Measurements from ENCODE around the gene ADGRB3.
"Not testable (repeated sequence)": the region's sequence is repeated elsewhere in the genome, so short reads cannot be mapped to it uniquely, and the experiment has no call there.

Gene ADGRB3

DNA sequence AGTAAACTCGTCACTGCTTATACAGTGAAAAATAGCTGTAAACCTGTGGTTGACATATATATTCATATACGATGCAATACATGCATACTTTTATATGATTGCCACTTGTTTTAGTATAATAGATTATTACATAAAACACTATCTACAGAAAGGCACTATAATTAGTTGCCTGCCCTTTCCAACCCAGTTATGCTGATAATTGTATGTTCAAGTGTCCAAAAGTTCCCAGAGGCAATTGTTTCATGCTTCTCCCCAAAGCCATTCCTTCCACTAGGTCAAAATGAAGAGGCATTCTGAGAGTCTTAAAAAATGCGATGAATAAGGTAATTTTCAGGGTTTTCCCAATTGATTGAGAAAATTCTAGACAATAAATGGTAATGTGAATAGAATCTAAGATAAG, 727.1 kb downstream of the ADGRB3 start:
- no peak overlapping the region for H3K27ac ChIP-seq
- DNase-seq (ENCODE audit: low read depth, low spot score), result no peak

DNA sequence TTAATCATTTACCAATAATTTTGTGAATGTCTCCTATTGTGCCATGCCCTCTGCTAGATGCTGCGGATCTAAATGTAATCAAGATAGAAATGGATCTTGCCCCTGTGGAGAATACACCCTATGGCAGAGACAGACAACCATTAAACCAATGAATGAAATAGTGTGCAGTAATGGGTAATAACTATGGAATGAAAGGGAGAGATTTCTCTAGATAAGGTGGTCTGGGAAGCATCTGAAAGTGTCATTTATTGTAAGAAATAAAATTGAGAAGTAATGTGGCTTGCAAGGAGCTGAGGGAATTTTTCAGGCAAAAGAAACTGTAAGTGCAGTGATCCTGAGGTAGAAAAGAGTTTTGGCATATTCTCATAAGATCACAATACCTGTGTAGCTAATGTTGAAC, 731.7 kb downstream of the ADGRB3 start:
- no peak for DNase-seq (ENCODE audit: low read depth, low spot score)
- H3K27ac ChIP-seq, result no peak overlapping the region

DNA sequence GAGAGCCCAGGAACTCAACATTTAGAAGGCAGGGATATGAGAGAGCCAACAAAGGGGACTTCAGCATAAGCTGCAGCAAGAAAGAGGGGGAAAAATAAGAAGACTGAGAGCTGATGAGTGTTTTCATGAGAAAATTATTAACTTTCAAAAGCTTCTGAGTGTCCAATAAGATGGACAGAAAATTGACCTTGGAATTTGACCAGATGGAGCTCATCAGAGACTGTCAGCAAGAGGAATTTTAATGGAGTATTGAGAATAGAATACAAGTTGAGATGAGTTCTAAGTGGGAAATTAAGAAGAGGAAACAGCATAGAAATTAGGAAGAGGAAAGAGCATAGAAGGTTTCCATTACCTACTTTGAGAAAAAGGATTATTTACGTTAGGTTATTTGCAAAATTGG, 733.5 kb downstream of the ADGRB3 start:
- no peak overlapping the region for H3K27ac ChIP-seq
- DNase-seq (ENCODE audit: low read depth, low spot score), result no peak

DNA sequence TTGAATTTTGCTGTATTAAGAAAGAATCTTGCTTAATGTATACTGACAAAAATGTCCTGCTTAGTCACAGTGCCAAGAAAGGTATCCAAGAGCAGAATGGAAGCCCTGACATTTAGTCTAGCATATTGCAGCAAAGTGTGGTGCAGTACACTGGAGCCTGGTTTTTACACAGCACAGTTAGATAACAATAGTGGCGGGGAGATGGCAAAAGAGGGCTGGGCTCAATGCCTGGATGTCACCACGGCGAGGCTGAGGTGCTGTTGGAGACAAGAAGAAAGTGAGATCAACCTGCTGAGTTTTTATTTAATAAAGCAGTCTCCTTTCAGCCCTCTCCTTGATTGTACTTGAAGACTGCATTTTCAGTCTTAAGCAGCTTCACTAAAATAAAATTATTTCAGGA, 735.7 kb downstream of the ADGRB3 start:
- H3K27ac ChIP-seq, result no peak overlapping the region
- DNase-seq (ENCODE audit: low read depth, low spot score), result no peak

DNA sequence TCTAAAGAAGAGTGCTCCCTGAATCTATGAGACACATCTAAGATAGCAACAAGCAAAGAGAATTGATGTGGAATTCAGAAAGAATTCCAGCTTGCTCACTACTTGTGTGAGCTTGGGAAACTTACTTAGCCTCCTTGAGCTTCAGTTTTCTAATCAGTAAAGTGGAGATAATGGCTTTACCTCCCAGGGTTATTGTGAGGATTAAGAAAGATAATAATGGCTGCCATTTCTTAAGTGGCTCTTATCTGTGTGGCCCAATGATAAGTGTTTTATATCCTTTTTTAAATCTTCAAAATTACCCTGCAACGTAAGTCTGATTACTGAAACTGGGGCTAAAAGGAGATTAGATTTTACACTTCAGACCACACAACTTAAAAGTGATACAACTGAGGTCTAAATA, 743.2 kb downstream of the ADGRB3 start:
- no peak overlapping the region for H3K27ac ChIP-seq

DNA sequence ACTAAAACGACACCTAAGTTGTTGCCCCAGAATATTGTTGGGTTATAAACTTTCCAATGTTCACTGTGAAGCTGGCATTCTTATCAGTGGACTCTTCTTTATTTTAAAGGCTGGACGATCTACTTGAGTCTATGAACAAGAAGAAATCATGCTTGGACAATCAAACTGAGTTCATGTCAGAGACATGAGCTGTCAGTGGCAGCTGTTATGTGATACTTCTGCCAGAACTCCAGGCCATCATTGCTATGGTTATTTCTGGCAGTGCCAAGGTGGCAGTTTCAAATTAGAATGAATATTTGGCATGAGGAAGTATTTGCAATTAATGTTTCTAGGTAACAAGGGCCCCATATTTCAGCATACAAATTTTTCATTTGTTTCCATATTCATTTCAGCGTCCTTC, 744.4 kb downstream of the ADGRB3 start:
- DNase-seq (ENCODE audit: low read depth, low spot score), result no peak
- no peak overlapping the region for H3K27ac ChIP-seq

More for the DNA sequence above, 743.2 kb downstream of the ADGRB3 start:
- no peak for DNase-seq (ENCODE audit: low read depth, low spot score)

DNA sequence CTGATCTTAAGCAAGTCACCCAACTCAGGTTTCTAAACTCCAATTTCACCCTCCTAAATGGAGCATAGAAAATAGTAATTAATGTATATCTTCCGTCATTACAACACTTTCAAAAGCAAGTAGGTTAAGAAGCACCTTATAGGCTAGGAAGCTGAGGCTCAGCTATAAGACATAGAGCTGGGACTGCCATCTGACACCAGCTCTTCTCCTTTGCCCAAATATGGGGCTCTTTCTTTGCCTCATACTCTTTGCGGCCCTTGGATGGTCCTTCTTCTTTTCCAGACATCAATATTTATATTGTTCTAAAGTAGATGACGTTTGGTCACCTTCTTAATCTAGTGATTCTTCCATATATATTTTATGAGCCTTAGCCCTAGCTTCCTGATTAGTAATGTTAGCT, 748.5 kb downstream of the ADGRB3 start:
- H3K27ac ChIP-seq, result no peak overlapping the region
- no peak for DNase-seq (ENCODE audit: low read depth, low spot score)

DNA sequence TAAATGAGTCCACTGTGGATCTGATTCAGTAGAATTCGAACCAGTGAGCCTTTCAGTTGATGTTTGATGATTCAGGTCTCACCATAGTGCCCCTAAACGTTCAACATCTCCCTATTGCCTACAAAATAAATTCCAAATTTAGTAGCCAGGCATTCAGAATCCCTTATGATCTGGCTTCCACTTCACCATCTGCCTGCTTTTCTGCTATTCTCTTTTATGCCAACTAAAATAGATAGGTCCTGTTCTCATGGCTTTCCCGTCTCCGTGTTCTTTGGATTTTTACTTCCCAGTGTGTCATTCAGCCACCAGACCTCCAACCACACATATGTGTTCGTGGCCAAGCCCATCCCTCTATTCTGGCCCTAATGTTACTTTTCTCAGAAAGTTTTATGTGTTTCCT, 751.3 kb downstream of the ADGRB3 start:
- H3K27ac ChIP-seq, result no peak overlapping the region
- no peak for DNase-seq (ENCODE audit: low read depth, low spot score)

DNA sequence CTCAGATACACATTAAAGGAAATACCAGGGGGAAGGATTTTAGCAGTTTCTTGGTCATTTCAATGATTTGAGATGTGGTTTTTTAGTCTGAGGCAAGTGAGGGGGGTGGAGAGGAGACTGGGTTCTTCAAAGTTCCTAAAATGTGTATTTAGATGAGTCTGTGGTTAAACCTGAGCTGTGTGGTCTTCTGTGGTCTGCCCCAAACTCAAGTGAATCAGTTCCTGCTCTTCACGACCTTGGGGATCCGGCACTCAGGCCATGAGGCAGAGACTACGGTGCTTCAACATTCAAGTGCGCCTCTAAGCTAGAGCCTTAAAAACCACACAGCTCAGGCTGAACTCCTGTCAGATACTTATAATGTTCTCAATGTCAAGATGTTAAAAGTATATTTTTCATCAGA, 755.0 kb downstream of the ADGRB3 start:
- no peak for DNase-seq (ENCODE audit: low read depth, low spot score)

DNA sequence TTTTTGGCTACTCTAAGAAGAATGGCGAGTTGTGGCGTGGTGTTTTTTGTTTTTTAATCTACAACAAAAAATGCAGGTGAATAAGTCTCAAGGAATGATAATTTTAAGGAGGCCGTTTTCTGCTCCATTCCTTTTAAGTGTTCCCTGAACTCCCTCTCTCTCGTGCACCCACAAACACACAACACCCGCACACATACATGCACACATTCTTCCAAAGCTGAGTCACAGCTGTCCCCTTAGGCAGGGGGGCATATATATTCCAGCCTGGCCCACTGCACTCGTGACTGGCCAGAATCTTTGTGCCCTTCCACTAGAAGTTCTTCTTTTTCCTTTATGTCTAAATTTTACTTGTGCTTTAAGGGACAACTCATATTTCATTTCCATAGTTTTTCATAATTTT, 756.0 kb downstream of the ADGRB3 start:
- no peak overlapping the region for H3K27ac ChIP-seq
- no peak for DNase-seq (ENCODE audit: low read depth, low spot score)

More for the DNA sequence above, 755.0 kb downstream of the ADGRB3 start:
- H3K27ac ChIP-seq, result no peak overlapping the region

DNA sequence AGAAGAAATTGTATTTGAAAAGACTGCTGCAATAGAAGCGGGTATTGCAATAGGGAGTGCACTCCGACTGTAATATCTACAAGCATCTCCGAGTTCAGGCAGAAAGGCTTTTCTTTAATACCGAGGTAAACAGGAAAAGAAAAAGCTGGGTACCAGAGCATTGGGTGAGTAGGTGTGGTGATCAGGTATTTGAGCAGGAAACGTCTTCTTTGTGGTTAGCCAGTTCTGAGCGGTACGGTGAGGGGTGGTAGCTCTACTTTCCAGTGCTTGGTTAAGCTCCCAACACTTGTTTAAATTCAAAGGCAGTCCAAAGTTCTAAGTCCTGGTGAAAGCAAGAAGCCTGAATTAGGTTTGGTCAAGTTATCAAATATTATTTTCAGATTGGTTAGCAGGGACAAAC, 757.7 kb downstream of the ADGRB3 start:
- no peak overlapping the region for H3K27ac ChIP-seq
- DNase-seq (ENCODE audit: low read depth, low spot score), result no peak

DNA sequence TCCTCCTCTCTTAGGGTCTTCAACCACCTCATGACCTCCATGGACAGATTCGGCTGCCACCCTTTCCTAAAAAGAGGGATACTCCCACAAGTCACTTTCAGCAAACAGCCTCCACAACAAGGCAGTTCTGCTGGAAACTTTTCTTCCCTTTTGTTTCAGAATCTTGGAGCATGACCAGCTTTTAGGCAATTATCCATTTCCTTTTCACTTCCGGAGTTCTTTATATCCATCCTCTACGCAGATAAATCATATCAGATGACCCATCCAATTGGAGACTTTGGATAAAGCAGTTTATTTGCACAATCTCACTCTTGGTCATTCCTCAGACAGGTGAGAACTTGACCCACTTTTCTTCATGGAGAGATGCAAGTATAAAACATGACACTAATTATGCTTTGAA, 763.2 kb downstream of the ADGRB3 start:
- H3K27ac ChIP-seq, result no peak overlapping the region
- DNase-seq (ENCODE audit: low read depth, low spot score), result no peak

DNA sequence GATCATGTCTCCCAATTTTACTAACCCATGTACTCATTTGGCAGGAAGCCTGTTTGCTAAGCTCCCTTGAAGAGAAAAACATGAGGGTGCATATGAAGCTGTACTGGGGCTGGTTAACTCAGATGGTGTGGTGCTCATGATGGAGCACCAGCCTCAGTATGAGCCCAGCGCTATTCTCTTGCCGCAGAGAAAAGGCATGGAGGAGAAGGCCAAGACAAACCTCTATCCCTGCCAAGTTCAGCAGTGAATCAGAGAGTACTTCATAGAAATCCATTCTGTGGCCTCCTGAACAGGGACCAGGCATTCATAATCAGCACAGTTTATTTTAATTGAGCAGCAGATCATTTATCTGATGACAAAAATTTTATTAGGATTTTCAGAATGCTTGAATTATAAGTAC, 763.6 kb downstream of the ADGRB3 start:
- no peak for DNase-seq (ENCODE audit: low read depth, low spot score)

DNA sequence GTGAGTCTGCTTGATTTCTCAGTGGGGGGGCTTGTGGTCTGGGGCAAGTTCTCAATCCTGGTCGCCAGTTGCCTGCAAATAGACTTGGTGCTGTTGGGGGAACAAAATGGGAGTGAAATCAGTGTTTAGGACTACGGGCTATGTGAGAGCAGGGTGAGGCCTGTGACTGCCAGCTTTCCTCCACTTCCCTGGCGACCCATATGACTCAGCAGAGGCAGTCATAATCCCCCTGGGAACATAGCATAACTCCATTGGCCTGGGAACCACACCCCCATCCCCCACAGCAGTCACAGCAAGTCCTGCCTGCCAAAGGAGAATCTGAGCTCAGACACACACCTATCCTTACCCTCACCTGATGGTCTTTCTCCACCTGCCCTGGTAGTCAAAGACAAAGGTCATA, 773.8 kb downstream of the ADGRB3 start:
- no peak for DNase-seq (ENCODE audit: low read depth, low spot score)
- no peak overlapping the region for H3K27ac ChIP-seq

More for the DNA sequence above, 763.6 kb downstream of the ADGRB3 start:
- no peak overlapping the region for H3K27ac ChIP-seq

DNA sequence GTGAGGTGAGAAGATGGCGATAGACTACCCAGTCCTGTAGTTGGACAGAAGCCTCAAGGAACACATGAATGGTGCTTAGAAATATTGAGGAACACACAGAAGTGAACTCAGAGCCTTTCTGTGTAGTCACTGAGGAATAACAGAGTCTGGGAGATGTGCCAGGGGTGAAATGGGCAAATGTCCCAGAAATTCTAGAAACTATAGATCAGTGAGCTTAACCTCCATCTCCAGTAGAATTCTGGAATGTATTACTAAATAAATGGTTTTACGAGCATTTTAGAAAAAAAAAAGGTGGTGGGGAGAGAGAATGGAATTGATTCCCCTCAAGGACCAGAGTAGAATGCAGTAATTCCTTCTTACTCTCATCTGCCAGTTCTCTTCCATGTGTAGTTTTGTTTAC, 781.7 kb downstream of the ADGRB3 start:
- DNase-seq (ENCODE audit: low read depth, low spot score), result no peak
- no peak overlapping the region for H3K27ac ChIP-seq

DNA sequence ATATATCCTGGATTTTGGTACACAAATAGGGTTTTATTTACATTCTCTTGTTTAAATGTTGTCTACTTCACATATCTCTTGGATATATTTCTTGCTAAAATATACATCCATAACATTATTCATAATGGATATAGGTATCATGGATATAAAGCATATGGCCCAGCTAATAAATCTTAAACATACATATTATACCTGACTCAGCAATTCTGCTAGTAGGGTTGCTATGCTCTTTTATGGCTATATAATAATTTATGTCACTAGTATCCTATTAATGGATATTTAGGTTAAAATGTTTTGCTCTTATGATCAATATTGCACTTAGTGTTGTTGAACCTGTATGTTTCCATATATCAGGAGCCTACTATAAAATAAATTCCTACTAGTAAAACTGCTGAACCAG, 786.2 kb downstream of the ADGRB3 start:
- no peak for DNase-seq (ENCODE audit: low read depth, low spot score)
- H3K27ac ChIP-seq, result no peak overlapping the region

DNA sequence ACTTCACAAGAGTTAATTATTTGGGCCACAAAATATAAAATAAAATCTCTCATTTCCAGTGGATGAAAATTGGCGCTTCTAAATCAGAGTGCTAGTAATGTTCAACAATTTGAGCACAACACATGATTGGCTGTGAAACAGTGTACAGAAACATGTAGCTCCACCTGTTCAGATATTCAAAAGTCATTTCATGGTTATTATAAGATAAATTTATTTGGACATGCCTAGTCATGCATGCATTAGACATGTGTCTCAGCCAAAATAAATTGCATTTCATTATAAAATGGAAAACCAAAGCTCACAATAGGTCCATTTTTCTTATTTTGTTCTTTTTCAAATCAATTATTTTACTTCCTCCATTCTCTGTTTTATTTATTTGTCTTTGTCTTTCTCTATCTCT, 786.9 kb downstream of the ADGRB3 start:
- no peak overlapping the region for H3K27ac ChIP-seq
- no peak for DNase-seq (ENCODE audit: low read depth, low spot score)

DNA sequence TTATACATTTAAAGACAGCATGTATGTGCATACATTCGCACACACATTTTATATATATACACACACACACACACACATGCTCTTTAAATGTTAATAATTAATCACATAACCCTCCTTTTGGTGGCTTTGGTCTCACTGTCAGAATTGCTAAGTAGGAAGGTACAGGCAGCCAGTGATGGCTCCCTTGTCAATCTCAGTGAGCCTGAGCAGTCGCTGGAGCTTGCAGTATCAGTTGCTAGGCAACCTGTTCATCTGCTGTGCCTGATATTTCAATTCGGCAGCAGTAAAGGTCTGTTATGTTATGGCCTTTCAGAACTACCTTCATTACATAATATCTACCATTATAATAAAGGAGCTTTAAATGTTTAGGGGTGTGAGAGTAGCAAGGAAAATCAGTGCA, 787.4 kb downstream of the ADGRB3 start:
- DNase-seq (ENCODE audit: low read depth, low spot score), result no peak
- H3K27ac ChIP-seq, result no peak overlapping the region

DNA sequence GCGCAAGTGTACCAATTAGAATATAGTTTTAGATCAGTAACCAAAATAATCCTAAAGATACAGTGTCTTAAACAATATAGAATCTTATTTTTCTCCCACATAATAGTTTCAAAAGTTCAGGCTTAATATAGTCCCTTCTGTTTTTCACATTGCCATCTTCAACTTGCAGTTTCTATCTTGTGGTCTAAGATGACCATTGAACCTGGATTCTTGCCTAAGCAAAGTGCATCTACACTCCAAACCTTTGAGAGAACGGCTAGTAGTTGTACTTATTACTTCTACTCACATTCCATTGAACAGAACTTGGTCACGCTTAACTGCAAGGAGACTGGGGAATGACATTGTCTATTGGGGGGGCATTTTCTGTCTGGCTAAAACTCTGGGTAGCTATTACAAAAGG, 788.7 kb downstream of the ADGRB3 start:
- H3K27ac ChIP-seq, result no peak overlapping the region
- DNase-seq (ENCODE audit: low read depth, low spot score), result no peak

DNA sequence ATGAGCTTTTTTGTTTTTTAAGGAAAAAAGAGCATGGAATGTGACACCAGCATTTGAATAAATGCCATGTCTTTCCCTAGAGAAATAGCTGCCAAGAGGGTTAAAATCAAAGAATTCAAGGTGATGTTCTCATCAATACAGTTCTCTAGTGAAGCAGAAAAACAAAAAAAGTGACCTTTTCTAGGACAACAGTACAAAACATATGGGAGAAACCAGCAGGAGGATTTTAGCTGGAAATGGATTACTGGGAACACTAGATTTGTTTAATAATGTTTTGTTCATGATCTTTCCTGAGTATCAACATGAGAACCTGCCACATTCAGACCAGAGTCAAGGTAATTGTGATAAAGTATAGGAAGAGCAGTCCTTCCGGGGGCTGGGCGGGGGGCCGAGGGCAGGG, 789.5 kb downstream of the ADGRB3 start:
- DNase-seq (ENCODE audit: low read depth, low spot score), result no peak
- no peak overlapping the region for H3K27ac ChIP-seq

DNA sequence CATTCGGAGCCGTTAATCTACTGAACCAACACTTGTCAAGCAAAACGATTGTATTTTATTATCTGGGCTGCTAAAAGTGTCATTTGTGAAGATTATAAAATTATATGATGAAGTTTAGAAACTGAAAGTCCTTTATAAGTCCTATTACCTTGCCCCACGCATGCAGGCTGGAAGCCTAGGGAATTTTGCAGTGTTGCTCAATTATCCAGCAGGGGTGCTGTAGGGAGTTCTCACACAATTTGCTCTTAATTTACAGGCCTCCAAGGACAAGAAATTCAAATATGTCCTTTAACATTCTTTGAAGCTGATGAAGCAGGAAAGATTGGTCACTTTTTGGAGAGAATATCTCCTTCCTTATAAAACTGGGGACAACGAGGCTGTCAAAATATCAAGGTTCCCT, 792.8 kb downstream of the ADGRB3 start:
- no peak overlapping the region for H3K27ac ChIP-seq
- no peak for DNase-seq (ENCODE audit: low read depth, low spot score)

DNA sequence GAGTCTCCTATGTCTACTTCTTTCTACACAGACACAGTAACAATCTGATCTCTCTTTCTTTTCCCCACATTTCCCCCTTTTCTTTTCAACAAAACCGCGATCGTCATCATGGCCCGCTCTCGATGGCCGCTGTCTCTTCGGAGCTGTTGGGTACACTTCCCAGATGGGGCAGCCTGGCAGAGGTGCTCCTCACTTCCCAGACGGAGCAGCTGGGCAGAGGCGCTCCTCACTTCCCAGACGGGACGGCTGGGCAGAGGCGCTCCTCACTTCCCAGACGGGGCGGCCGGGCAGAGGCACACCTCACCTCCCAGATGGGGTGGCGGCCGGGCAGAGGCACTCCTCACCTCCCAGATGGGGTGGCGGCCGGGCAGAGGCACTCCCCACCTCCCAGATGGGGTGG, 797.1 kb downstream of the ADGRB3 start:
- DNase-seq (ENCODE audit: low read depth, low spot score); H3K27ac ChIP-seq: not testable (repeated sequence)

DNA sequence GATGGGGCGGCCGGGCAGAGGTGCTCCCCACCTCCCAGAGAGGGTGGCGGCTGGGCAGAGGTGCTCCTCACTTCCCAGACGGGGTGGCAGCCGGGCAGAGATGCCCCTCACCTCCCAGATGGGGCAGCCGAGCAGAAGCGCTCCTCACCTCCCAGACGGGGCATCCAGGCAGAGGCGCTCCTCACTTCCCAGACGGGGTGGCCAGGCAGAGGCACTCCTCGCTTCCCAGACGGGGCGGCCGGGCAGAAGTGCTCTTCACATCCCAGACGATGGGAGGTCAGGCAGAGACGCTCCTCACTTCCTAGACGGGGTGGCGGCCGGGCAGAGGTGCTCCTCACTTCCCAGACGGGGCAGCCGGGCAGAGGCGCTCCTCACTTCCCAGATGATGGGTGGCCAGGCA, 798.0 kb downstream of the ADGRB3 start:
- H3K27ac ChIP-seq; DNase-seq (ENCODE audit: low read depth, low spot score): not testable (repeated sequence)

Measured in epithelial cell of prostate (primary cell).